Stimulated activated effector memory CD8-positive, alpha-beta T cell treated with anti-CD3 and anti-CD28 coated beads, Interleukin-12 subunit alpha, Interleukin-12 subunit beta, amount 100 ng/mL, for 72 hours (primary cell): ENCODE data around the gene COX19.

Source experiments
- ATAC-seq: fragments of 150-1000 bp; cut with Tn5 transposase; 2 replicates; pipeline ENCODE4 v1.10.0; 2021
- DNase-seq, 2 donors: peaks; one replicate each; pipeline ENCODE4 v3.0.0; 2021 to 2022; ENCODE audit warnings: low spot score in 2 of 2
- H3K27ac Mint-ChIP-seq: one replicate; pipeline ENCODE4 v1.8.0; 2022; ENCODE audit warnings: mild to moderate bottlenecking, mixed read lengths
- H3K36me3 Mint-ChIP-seq: one replicate; pipeline ENCODE4 v1.8.0; 2022; ENCODE audit warnings: mild to moderate bottlenecking, mixed read lengths
- H3K4me1 Mint-ChIP-seq: one replicate; pipeline ENCODE4 v1.8.0; 2022; ENCODE audit warnings: mixed read lengths
- H3K4me3 Mint-ChIP-seq: one replicate; pipeline ENCODE4 v1.8.0; 2022; ENCODE audit warnings: mild to moderate bottlenecking, mixed read lengths
- H3K9me3 Mint-ChIP-seq: one replicate; pipeline ENCODE4 v1.8.0; 2022; ENCODE audit warnings: mixed read lengths

The COX19 gene

GRCh38 chr7:978049-978346 is 2.6 kb upstream of the COX19 start:
- Mint-ChIP-seq H3K4me1 (no peaks in the 10 kb centered on the region), H3K36me3 (peaks cover 20% of the 10 kb centered on the region), H3K27ac (no peak overlapping the region), H3K9me3 (no peaks in the 10 kb centered on the region), H3K4me3 (no peak overlapping the region)
- ATAC-seq, result no peak
- DNase-seq, result no peak

- peaks cover 25% of the 10 kb centered on the region for H3K36me3 Mint-ChIP-seq
- no peak overlapping the region for H3K27ac Mint-ChIP-seq
- no peak overlapping the region for H3K4me3 Mint-ChIP-seq
- ATAC-seq (no peak), DNase-seq (no peak)
- no peaks in the 10 kb centered on the region for H3K9me3 Mint-ChIP-seq
- H3K4me1 Mint-ChIP-seq, result no peaks in the 10 kb centered on the region
Observed at GRCh38 chr7:977326-978048, 2.1 kb upstream of the COX19 start.

DNA sequence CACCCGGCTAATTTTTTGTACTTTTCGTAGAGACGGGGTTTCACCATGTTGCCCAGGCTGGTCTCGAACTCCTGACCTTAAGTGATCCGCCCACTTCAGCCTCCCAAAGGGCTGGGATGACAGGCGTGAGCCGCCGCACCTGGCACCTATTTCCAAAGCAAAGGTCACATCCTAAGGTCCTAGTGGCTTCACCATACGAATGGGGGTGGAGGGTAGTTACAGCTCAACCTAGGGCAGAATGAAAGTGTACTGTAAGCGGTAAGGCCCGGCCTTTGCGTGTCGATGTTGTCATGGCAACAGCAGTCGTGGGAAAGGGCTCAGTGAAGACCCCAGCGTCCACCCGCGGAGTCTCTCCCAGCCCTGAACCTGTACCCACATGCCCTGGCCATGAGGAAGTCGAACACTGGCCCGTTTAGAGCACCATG is 1.6 kb upstream of the COX19 start:
- Mint-ChIP-seq H3K9me3 (no peaks in the 10 kb centered on the region), H3K4me1 (peaks cover 3% of the 10 kb centered on the region), H3K36me3 (peaks cover 31% of the 10 kb centered on the region), H3K4me3 (no peak overlapping the region), H3K27ac (no peak overlapping the region)
- DNase-seq, result no peak
- no peak for ATAC-seq

- H3K9me3 Mint-ChIP-seq, result no peaks in the 10 kb centered on the region
- peak overlapping the region; percentile 90 for H3K27ac Mint-ChIP-seq
- H3K4me1 Mint-ChIP-seq, result peaks cover 11% of the 10 kb centered on the region
- peak overlapping the region; percentile 88 for H3K4me3 Mint-ChIP-seq
- no peak for DNase-seq
- peaks cover 41% of the 10 kb centered on the region for H3K36me3 Mint-ChIP-seq
- ATAC-seq, result no peak
Observed at GRCh38 chr7:975702-976473, 539 bp upstream of the COX19 start.

DNA sequence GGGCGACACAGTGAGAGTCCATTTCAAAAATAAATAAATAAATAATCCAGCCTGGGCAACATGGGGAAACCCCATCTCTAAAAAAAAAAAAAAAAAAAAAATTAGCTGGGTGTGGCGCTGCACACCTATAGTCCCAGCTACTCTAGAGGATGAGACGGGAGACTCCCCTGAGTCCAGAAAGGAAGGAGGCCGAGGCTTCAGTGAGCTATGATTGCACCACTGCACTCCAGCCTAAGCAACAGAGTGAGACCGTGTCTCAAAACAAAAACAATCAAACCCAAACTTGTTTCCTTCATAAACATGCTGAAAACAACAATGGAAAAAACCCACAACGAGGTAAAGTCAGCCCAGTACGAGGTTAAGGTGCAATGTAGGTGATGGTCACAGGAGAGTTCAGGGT is 1.2 kb downstream of the COX19 start:
- H3K27ac Mint-ChIP-seq, result peak overlapping the region; percentile 90

DNA sequence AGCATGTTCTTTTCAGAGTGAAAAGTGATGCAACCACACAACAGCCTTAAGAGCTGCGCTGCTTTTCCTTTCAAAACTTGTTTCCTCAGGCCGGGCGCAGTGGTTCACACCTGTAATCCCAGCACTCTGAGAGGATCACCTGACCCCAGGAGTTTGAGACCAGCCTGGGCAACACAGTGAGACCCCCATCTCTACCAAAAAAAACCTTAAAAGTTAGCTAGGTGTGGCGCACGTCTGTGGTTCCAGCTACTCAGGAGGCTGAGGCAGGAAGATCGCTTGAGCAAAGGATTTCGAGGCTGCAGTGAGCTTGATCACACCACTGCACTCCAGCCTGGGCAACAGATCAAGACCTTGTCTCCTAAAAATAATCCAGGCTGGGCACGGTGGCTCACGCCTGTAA is 2.0 kb downstream of the COX19 start:
- Mint-ChIP-seq H3K9me3 (no peaks in the 10 kb centered on the region), H3K4me1 (peaks cover 13% of the 10 kb centered on the region), H3K27ac (no peak overlapping the region), H3K36me3 (peaks cover 67% of the 10 kb centered on the region), H3K4me3 (peak overlapping the region; percentile 88)
- DNase-seq, result no peak
- no peak for ATAC-seq

More for the DNA sequence above, 1.2 kb downstream of the COX19 start:
- peak overlapping the region; percentile 88 for H3K4me3 Mint-ChIP-seq
- peaks cover 13% of the 10 kb centered on the region for H3K4me1 Mint-ChIP-seq
- no peak for ATAC-seq
- peaks cover 58% of the 10 kb centered on the region for H3K36me3 Mint-ChIP-seq
- no peak for DNase-seq
- H3K9me3 Mint-ChIP-seq, result no peaks in the 10 kb centered on the region

DNA sequence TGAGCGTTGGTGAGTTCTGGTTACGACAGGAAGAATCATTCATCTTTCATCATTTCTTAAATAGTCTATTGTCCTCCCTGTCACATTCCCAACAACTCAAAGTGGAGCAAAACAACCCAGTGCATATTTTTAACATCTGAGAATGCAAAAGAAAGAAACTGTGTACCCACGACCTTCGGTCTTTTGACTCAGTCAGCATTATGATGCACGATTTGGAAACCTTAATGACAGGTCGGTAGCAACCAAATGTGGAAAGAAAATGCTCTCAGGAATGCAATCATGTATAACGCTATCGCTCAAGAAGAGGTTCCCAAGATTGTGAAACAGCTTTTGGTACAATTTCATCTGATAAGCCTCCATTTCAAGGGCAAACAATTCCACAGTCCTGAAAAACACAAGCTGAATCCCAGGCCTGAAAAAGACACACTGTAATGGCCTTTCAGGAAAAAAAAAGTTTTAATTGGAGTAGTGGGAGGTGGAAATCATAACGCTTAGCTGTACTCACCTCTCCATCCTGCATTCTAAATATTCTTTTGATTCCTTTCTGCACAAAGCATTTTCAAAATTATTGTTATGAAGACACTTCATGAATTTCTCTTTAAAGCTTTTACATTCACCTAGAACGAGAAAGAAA is 2.6 kb downstream of the COX19 start:
- Mint-ChIP-seq H3K4me1 (peaks cover 16% of the 10 kb centered on the region), H3K27ac (no peak overlapping the region), H3K9me3 (no peaks in the 10 kb centered on the region), H3K36me3 (peaks cover 72% of the 10 kb centered on the region), H3K4me3 (peak overlapping the region; percentile 88)
- ATAC-seq (no peak), DNase-seq (no peak)

DNA sequence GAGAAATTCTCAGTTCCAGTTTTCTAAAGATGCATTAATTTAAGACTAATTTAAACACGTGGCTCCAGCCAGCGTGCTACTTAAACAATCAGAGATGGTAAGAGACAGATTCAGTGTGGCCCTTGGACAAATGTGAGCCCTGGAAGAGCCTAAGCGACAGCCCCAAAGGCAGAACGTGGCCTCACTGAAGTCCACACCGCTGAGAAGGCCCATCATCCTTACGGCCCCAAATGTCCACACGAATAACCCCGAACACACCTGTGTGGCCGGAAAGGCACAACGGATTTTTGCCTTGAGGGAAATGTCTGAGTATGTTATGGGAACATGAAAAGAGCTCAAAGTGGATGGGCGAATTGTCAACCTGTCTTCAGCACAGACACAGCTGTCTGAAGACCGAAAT is 3.2 kb downstream of the COX19 start:
- H3K36me3 Mint-ChIP-seq, result peaks cover 79% of the 10 kb centered on the region
- H3K9me3 Mint-ChIP-seq, result no peaks in the 10 kb centered on the region
- no peak for DNase-seq
- no peak overlapping the region for H3K27ac Mint-ChIP-seq
- no peak overlapping the region for H3K4me3 Mint-ChIP-seq
- peaks cover 19% of the 10 kb centered on the region for H3K4me1 Mint-ChIP-seq
- no peak for ATAC-seq

- H3K4me1 Mint-ChIP-seq, result peaks cover 27% of the 10 kb centered on the region
- no peak for ATAC-seq
- peak overlapping the region; percentile 26 for H3K27ac Mint-ChIP-seq
- H3K9me3 Mint-ChIP-seq, result no peaks in the 10 kb centered on the region
- H3K36me3 Mint-ChIP-seq, result peaks cover 92% of the 10 kb centered on the region
- no peak overlapping the region for H3K4me3 Mint-ChIP-seq
- DNase-seq, result no peak
Observed at GRCh38 chr7:970744-971143, 4.6 kb downstream of the COX19 start.

DNA sequence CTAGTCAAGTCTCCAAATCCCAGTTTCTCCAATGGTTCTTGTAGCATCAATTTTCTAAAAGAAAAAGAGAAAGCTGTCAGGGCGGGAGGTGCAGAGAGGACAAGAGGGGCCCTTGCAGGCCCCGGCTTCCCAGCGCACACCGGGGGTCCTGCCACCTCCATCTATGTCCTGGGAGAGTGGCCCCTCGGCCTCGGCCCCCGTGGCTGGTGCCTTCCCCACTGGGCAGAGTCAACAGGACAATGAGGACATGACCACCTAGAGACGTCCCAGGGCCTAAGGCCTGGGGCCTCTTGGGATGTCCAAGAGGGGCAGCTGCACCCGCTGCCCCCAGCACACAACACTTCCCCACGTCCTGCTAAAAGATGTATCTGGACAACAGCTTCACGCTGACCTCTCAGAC is 5.9 kb downstream of the COX19 start:
- Mint-ChIP-seq H3K36me3 (peaks cover 90% of the 10 kb centered on the region), H3K9me3 (no peaks in the 10 kb centered on the region), H3K4me3 (no peak overlapping the region), H3K4me1 (peaks cover 27% of the 10 kb centered on the region), H3K27ac (no peak overlapping the region)
- no peak for ATAC-seq
- no peak for DNase-seq

DNA sequence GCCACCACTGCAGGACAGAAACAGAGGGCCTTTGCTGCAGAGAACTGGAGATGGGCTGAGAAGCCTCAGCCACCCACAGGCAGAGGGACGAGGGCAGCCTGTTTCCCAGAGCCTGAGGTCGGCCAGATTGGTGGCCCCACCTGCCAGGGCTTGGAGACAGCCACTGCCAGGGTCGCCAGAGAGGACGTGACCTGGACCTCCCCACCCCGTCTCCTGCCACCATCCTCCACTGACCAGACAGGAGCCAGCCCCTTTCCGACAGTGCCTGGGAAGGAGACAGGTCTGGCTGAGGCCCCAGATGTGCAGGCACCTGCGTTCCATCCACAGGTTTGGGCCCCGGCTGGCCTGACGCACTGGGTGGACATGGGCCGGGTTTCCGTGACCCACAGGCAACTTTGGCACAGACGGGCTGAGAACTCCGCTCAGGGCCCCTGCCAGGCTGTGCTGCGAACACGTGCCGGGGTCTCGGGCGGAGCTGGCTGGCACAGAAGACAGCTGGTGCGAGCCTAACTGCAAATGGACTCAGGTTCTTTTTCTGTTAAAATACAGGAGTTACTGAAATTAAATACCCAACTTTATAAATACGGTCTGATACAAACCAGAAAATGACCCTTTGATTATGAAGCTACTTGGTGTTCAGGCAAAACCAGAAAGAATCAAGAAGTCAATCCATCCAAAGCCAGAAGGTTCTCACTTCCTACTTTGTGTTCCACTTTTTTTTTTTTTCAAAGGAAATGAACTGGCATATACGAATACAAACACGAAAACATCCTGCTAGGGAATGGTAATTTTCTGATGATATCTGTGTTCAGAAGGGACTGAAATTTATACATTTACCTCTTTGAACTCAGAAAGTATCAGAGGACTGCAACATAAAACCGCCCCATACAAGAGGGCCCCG is 6.9 kb downstream of the COX19 start:
- no peak overlapping the region for H3K27ac Mint-ChIP-seq
- H3K4me3 Mint-ChIP-seq, result no peak overlapping the region
- H3K4me1 Mint-ChIP-seq, result peaks cover 31% of the 10 kb centered on the region

DNA sequence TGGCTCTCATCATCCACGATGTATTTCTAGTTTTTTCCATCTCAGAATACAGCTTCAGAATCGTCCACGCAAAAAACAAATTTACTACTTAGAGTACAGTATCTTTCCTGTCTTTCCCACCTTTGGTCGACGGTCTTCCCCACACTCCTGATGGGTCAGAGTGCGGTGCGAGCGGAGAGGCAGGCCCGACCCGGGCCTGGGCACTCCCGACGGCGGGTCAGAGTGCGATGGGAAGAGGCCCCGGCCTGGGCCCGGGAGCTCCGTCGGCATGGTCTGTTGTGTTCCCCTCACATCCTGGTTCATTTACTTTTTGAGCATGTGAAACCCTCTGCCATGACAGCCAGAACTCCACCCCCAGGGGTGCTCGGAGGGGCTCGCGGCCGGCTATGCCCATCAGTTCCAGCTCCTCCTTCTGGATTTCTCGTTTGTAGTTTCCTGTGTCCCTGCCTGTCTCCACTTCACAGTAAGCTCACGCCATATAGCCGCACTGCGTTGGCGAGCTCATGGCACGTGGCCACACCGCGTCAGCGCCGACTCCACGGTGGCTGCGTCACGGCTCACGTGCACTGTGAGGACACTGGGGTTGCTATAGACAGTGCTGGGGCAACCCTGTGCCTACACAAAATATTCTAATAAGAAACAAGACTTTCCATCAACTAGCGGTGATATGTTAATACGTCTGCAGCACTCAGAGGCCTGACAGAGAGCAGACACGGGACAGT is 7.8 kb downstream of the COX19 start:
- Mint-ChIP-seq H3K4me3 (no peak overlapping the region), H3K27ac (no peak overlapping the region), H3K36me3 (peaks cover 72% of the 10 kb centered on the region), H3K4me1 (peaks cover 33% of the 10 kb centered on the region), H3K9me3 (no peaks in the 10 kb centered on the region)
- DNase-seq, result no peak
- ATAC-seq, result no peak

More for the DNA sequence above, 6.9 kb downstream of the COX19 start:
- no peak for DNase-seq
- Mint-ChIP-seq H3K9me3 (no peaks in the 10 kb centered on the region), H3K36me3 (peaks cover 81% of the 10 kb centered on the region)
- no peak for ATAC-seq

DNA sequence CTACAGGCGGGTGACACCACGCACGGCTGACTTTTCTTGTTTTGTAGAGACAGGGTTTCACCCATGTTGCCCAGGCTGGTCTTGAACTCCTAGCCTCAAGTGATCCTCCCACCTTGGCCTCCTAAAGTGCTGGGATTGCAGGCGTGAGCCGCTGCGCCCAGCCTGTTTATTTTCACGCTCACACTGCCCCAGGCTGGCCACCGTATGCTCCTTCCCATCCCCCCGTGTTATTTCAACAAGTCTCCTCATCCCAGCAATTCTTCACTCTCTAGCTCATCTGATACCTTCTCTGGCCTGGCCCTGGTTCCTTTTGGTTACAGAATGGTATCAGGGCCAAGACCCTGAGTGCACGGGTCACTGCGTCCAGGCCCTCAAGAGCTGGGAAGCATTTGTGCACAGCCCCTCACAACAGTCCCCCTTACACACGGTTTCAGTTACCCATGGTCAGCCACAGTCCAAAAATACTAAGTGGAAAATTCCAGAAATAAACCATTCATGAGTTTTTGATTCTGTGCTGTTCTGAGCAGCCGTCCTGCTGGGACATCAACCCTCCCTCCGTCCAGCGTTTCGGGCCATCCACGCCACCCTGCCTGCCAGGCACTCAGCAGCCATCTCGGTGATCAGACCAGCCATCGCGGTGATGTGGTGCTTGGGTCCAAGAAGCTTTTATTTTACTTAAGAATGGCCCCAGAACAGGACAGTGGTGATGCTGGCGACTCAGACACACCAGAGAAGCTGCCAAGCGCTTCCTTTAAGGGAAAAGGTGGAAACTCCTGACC is 8.9 kb downstream of the COX19 start:
- Mint-ChIP-seq H3K9me3 (no peaks in the 10 kb centered on the region), H3K27ac (peak overlapping the region; percentile 20), H3K4me3 (no peak overlapping the region), H3K36me3 (peaks cover 62% of the 10 kb centered on the region), H3K4me1 (peaks cover 27% of the 10 kb centered on the region)
- ATAC-seq (no peak), DNase-seq (no peak)
